Stimulated activated CD4-positive, alpha-beta T cell treated with anti-CD3 and anti-CD28 coated beads, TNF-alpha, amount 100 ng/mL, for 1 hour (primary cell): ENCODE data around the gene MRTFA.
"Not testable (repeated sequence)": the region's sequence is repeated elsewhere in the genome, so short reads cannot be mapped to it uniquely, and the experiment has no call there.

ENCODE experiments used
- DNase-seq, 3 donors: peaks; one replicate each; pipeline ENCODE4 v3.0.0-alpha.2; 2020; ENCODE audit warnings: low read depth in 3 of 3, low spot score in 1 of 3

Gene MRTFA

DNA sequence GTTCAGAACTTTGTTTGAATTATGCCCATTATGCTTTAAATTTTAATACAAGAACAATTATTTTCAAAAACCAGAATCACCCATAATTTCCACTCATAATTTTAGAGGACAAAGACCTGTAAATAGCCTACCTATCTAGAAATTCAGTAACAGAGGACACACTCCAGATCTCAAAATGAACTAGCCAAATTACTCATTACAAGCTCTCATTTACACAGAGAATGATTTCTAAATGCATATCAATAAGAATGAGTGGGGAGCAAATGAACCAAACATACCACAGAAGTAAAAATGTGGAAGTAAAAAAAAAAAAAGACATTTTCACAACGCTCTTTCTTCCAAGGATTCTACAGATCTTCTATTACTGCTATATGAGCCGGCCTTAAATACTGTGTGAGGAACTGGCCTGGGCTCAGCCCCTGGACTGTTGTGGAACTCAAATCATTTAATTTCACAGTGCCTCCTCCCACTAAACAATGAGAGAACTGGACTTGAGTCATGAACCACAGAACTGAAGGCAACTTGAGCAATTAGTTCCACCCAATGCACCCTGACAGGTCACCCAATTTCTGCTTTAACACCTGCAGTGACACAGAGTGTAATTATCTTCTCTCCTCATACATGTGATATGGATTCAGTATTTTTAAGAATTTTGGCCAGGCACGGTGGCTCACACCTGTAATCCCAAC is 8.0 kb downstream of the MRTFA start:
- no peak for DNase-seq

DNA sequence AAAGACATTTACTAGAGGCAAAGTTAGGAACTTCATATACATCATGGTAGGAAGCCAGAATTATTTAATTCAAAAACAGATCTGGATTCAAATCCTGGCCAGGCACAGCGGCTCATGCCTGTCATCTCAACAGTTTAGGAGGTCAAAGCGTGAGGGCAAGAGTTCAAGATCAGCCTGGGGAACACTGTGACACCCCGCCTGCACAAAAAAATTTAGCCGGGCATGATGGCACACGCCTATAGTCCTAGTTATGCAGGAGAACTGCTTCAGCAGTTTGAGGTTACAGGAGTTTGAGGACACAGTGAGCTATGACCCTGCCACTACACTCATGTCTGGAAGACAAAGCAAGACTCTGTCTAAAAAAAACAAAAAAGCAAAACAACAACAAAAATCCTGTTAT is 8.9 kb downstream of the MRTFA start:
- no peak for DNase-seq

- no peak for DNase-seq
These were observed 9.7 kb downstream of the MRTFA start for GRCh38 chr22:40626851-40627250.

GRCh38 chr22:40625794-40626193 is 10.7 kb downstream of the MRTFA start:
- not testable (repeated sequence) for DNase-seq

- not testable (repeated sequence) for DNase-seq
These were observed 11.2 kb downstream of the MRTFA start for GRCh38 chr22:40625281-40625680.

DNA sequence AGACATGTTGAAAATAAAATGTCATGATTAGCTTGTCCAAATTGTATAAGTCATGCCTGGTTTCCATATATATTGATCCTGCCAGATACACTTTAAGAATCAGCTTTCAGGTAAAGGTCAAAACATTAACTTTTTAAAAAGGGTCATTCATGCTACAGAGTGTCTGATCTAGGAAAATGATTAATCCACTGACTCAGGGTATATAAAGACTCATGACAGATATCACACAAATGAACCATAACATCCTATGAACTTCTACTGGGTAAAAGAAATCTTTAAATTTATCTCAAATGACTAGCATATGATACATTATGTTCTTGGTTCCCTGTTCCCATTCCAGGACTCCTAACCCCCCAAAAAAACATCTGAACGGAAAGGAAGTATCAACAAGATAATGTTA is 11.7 kb downstream of the MRTFA start:
- DNase-seq, result no peak

GRCh38 chr22:40621309-40622151 is 15.0 kb downstream of the MRTFA start:
- DNase-seq, result no peak

- no peak for DNase-seq
These were observed 16.0 kb downstream of the MRTFA start for GRCh38 chr22:40620464-40621046.

DNA sequence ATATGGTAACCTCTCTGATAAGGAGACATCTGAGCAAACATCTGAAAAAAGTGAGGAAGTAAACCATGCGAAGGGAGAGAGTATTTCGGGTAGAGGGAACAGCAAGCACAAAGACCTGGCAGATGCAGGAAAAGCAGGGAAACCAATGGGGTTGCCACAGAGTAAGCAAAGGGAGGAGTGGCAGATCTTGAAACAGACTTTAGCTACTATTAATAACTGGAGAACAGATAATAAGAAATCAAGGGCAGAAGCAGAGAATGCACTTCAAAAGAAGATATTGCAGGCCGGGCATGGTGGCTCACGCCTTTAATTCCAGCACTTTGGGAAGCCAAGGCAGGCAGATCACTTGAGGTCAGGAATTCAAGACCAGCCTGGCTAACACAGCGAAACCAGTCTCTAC is 18.1 kb downstream of the MRTFA start:
- no peak for DNase-seq

DNA sequence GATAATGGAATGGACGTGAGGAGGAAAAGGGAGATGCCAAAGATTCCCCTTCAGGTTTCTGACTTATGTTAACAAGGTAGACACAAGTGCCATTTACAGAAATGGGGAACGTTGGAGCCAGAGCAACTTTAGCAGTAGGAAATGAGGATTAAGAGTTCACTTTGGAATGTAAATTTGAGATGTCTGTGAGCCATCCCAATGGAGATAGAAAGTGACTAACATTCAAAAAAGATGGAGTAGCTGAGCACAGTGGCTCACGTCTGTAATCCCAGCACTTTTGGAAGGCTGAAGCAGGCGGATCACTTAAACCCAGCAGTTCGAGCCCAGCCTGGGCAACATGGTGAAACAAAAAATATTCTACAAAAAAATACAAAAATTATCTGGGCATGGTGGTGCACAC is 19.9 kb downstream of the MRTFA start:
- no peak for DNase-seq

DNA sequence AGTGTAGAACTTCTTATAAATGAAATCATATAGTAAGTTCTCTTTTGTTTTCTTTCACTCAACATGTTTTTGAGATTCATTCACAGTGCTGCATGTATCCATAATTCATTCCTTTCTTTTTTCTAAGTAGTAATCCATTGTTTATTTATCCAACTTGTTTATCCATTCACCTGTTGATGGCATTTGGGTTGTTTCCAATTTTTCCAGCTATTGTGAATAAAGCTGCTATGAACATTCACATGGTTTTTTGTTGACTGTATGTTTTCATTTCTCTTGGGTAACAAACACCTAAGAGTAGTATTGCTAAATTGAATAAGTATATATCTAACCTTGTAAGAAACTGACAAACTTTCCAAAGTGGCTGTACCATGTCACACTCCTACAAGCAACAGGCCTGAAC is 23.5 kb downstream of the MRTFA start:
- DNase-seq, result no peak

GRCh38 chr22:40612291-40612751 is 24.2 kb downstream of the MRTFA start:
- no peak for DNase-seq

GRCh38 chr22:40611606-40612005 is 24.9 kb downstream of the MRTFA start:
- DNase-seq, result no peak

DNA sequence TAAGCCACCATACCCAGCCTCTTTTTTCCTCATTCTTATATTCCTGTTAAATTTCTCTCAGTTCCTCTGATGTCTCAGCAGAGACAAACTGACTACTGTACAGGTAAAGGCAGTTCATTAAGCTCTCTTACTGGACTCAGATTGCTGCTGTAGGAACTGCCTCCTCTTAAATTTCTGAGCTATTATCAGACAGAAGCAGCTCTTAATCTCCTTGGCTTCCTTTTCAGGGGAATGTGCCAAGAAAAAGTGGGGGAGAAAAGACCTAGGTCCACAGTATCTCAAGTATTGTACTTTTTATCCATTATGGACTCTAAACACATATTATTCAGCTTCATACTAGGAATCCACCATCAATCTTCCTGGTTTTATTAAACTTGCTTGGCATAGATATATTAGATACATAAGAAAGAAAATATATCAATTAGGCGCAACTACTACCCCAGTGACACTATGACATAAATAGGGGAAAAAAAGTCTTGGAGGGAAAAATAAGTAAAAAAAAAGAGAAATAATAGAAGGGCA is 26.1 kb downstream of the MRTFA start:
- no peak for DNase-seq

DNA sequence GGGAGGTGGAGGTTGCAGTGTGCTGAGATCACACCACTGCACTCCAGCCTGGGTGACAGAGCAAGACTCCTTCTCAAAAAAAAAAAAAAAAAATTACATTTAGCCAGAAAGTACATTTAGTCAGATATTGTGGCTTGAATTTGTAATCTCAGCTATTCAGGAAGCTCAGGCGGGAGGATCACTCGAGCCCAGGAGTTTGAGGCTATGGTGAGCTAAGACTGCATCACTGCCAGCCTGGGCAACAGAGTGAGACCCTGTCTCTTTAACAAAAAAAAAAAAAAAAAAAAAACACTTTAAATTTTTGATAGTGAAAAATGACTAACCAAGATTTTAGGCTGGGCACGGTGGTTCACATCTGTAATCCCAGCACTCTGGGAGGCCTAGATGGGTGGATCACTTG is 27.3 kb downstream of the MRTFA start:
- no peak for DNase-seq

- no peak for DNase-seq
These were observed 29.0 kb downstream of the MRTFA start for GRCh38 chr22:40607506-40607905.

DNA sequence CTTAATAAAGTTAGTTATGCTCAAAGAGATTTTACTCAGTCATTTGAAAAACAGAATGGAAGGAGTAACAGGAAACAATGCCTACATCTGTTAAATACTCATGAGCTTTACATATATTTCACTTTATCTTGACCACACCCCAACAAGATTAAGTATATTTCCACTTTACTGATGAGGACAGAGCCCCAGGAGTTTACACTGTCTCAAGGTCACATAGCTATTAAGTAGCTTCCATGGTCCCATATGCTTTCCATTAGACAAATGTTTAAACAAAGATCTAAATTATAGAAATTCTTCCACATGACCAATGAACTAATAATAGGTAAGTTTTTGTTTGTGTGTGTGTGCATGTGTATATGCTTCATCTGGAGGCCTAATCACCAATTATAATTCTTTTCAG is 30.2 kb downstream of the MRTFA start:
- no peak for DNase-seq

- DNase-seq, result no peak
These were observed 30.8 kb downstream of the MRTFA start for GRCh38 chr22:40605761-40606160.

DNA sequence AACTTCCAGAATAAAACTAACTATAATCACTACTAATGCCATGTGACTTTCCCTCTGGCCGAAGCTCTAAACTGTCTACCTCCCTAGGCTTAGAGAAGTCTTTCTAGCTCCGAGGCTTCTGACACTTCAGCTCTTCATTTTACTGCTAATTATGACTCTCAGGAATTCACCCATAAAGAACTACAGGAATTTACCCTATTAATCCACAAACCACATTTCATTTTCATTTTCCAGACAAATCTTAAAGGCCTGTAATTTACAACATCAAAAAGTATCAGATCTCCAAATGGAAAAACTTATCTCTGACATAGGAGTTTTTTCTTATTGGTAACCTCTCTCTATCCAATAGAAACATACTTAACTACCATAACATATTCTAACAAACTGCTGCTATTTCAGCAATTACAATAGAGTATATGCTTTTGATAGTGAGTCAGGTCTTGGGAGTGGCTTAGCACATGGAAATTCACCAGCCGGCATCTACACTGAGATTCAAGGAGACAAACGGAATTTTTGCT is 33.4 kb downstream of the MRTFA start:
- no peak for DNase-seq

GRCh38 chr22:40602231-40602630 is 34.3 kb downstream of the MRTFA start:
- DNase-seq, result no peak

- no peak for DNase-seq
These were observed 36.8 kb downstream of the MRTFA start for GRCh38 chr22:40599731-40600130.

DNA sequence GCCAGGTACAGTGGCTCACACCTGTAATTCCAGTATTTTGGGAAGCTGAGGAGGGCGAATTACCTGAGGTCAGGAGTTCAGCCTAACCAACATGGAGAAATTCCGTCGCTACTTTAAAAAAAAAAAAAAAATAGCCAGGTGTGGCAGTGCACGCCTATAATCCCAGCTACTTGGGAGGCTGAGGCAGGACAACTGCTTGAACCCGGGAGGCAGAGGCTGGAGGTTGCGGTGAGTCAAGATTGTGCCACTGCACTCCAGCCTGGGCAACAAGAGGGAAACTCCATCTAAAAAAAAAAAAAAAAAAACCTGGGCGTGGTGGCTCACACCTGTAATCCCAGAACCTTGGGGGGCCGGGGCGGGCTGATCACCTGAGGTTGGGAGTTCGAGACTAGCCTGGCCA is 37.8 kb downstream of the MRTFA start:
- not testable (repeated sequence) for DNase-seq
